Measurements from ENCODE around the gene AGER.

DNA sequence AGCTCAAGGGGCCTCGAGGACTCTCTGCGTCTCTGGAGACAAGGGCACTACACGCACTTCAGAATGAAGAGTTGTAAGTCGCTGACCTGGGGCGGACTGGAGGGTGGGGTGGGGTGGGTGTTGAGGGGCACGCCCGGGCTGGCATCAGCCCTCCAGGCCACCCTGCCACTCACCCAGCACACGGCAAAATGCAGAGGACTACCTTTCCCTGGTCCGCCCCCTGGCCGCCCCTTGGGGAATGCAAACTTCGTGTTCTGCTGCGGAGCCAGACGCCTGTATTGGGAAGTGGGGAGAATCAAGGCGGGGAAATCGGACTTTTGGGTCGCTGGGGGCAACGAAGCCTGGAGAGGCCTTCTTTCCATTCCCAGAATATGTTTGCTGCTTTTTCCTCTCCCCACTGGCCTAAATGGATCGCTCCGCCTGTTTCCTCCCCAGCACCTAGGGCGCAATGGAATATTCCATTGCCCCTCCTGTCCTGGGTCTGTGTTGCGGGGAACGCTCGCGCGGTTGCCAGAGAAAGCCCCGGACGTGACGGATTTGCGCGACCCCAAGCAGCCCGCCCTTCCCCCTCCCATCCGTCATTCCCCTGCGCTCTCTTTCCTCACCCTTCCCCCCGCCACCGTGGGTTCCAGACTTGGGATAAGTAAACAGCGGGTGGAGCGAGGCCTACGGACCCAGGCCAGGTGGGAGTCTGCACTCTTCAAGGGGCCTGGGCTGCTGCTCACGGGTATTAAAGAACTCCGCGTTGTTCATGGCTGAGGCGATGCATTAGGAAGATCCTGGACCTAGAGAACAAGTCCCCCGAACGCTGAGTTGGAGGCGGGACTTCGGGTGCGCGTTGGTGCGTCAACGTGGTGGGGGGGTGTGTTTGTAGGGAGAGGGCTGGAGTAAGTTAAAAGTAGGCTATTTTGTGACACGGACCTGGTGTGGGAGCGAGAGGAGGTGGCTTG lies 30.2 kb downstream of the AGER start, which contains the start of gene PPT2:
- TF ChIP-seq, protein P1, sequence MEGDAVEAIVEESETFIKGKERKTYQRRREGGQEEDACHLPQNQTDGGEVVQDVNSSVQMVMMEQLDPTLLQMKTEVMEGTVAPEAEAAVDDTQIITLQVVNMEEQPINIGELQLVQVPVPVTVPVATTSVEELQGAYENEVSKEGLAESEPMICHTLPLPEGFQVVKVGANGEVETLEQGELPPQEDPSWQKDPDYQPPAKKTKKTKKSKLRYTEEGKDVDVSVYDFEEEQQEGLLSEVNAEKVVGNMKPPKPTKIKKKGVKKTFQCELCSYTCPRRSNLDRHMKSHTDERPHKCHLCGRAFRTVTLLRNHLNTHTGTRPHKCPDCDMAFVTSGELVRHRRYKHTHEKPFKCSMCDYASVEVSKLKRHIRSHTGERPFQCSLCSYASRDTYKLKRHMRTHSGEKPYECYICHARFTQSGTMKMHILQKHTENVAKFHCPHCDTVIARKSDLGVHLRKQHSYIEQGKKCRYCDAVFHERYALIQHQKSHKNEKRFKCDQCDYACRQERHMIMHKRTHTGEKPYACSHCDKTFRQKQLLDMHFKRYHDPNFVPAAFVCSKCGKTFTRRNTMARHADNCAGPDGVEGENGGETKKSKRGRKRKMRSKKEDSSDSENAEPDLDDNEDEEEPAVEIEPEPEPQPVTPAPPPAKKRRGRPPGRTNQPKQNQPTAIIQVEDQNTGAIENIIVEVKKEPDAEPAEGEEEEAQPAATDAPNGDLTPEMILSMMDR (IDR thresholded peaks at IDR 0.05) = no peak
- no peak for TF ChIP-seq JUNB (IDR thresholded peaks at IDR 0.05)
- TF ChIP-seq, protein P2, sequence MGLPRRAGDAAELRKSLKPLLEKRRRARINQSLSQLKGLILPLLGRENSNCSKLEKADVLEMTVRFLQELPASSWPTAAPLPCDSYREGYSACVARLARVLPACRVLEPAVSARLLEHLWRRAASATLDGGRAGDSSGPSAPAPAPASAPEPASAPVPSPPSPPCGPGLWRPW (IDR thresholded peaks at IDR 0.05) = no peak
- no peak for TF ChIP-seq CEBPB (IDR thresholded peaks at IDR 0.05)
- no peak for TF ChIP-seq SMC3 (IDR thresholded peaks at IDR 0.05)
- no peak for TF ChIP-seq RCOR1 (IDR thresholded peaks at IDR 0.05; ENCODE audit: low read depth, low read length)
- TF ChIP-seq MYC (IDR thresholded peaks at IDR 0.05; ENCODE audit: borderline replicate concordance, low read length) = no peak
- no peak for TF ChIP-seq CBX8 (IDR thresholded peaks at IDR 0.05)
- TF ChIP-seq, protein P3, sequence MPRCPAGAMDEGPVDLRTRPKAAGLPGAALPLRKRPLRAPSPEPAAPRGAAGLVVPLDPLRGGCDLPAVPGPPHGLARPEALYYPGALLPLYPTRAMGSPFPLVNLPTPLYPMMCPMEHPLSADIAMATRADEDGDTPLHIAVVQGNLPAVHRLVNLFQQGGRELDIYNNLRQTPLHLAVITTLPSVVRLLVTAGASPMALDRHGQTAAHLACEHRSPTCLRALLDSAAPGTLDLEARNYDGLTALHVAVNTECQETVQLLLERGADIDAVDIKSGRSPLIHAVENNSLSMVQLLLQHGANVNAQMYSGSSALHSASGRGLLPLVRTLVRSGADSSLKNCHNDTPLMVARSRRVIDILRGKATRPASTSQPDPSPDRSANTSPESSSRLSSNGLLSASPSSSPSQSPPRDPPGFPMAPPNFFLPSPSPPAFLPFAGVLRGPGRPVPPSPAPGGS (IDR thresholded peaks at IDR 0.05) = no peak
- no peak for TF ChIP-seq EP300 (IDR thresholded peaks at IDR 0.05)

Measured in A549 (cell line).